NCI-H2081 (cell line): Measurements from ENCODE around the gene HOXB9.

Source experiments
- DNase-seq, 2 experiments: peaks; one replicate each; lab custom pipeline; 2025; lab: John Stamatoyannopoulos, UW

The HOXB9 gene

DNA sequence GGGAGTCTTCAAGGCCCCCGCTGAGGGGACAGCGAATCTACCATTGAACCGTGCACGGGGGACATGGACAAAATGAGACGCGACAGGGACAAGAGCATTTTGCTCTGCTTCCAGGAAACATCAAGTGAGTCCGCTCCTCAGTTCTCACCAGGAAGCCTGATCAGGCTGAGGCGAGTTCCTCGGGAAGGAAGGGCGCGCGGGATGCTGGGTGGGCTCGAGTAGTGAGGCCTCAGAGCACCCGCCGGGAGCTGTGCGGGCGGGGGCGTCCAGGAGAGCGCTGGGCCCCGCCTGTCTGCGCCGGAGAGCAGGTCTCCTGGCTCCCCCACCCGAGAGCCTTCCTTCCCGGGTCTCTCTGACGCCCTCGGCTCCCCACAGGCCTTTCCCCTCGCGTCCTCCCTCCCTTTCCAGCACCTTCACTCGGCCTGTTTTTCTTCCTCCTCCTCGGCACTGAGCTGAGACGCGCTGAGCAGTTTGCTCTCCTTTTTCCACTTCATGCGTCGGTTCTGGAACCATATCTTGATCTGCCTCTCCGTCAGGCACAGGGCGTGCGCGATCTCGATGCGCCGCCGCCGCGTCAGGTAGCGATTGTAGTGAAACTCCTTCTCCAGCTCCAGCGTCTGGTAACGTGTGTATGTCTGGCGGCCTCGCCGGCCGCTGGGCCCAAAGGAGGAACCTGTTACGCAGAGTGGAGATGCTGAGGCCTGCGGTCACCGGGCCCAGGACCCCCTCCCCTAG is 30.0 kb downstream of the HOXB9 start:
- peak in 1 of 2 experiments; percentile 26 for DNase-seq

GRCh38 chr17:48595278-48595999 is 30.7 kb downstream of the HOXB9 start:
- no peak for DNase-seq

- DNase-seq = no peak
Observed at GRCh38 chr17:48594538-48595277, 31.4 kb downstream of the HOXB9 start.

GRCh38 chr17:48593840-48594537 is 32.2 kb downstream of the HOXB9 start:
- DNase-seq = peak; percentile 95 to 98

DNA sequence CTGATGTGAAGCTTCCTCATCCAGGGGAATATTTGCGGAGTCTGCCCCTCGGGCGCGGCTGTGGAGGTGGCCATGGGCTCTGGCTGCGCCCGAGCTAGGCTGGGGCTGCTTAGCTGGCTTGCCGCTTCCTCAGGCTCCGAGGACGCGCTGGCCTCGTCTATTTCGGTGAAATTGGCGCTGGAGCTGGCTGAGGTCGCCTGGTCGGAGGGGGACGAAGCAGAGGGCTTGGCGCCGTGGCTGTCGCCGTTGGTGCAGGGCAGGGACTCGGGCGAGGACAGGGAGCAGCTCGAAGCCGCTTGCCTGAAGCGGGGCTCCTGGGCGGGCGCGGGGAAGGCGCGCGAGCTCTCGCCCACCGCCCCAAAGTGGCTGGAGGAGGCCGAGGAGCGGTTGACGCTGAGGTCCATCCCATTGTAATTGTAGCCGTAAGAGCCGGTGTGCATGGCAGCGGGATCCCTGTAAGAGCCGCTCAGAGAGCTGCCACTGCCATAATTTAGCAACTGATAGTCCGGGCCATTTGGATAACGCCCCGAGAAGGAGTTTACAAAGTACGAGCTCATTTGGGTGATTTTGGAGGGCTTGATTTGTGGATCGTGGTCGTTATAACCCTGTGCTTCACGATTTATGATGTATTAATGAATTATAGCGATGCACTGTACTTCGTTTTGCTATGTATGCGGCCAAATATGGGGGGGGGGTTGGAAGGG is 32.9 kb downstream of the HOXB9 start, which contains the start of gene HOXB5:
TSS of gene HOXB5 (minus strand) at position 654 of the 704 bp plus-strand sequence. CDS start at position 557, 97 bp downstream.
- peak in 1 of 2 experiments; percentile 55 for DNase-seq

- DNase-seq = no peak
Observed at GRCh38 chr17:48592577-48592976, 33.6 kb downstream of the HOXB9 start.

- no peak for DNase-seq
Observed at GRCh38 chr17:48592057-48592514, 34.1 kb downstream of the HOXB9 start.

DNA sequence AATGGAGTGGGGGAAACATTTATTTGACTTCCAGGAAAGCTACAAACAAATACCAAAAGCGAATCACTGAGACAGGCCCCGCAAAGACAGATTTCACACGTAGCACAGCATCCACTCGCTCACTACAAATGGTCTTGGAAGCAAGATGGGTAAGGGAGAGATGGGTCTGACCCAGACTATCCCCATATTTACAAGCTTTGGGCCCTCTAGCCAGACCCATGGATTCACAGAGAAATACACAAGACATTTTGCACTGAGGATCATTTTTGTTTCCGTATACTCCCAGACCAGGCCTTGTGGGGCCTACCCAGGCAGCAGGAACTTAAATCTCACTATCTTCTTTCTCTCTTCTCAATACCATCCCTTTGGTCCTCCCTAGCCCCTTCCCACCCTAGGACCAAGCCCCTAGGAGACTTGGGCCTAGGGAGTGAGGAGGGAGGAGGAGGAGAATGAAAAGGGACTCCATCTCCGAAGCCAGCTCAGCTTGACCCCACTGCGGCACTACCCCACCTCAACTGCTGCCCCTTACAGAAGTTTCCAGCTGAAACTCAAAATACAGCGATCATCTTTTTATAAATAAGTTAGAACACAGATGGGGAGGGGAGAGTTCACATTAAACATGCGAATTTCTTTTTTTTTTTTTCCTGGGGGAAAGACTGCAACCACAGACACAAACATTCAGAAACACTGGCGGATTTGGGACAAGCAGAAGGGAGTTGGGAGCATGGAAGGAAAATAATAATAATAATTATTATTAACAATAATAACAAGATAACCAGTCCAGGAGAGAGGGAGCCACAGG is 34.7 kb downstream of the HOXB9 start:
- no peak for DNase-seq

DNA sequence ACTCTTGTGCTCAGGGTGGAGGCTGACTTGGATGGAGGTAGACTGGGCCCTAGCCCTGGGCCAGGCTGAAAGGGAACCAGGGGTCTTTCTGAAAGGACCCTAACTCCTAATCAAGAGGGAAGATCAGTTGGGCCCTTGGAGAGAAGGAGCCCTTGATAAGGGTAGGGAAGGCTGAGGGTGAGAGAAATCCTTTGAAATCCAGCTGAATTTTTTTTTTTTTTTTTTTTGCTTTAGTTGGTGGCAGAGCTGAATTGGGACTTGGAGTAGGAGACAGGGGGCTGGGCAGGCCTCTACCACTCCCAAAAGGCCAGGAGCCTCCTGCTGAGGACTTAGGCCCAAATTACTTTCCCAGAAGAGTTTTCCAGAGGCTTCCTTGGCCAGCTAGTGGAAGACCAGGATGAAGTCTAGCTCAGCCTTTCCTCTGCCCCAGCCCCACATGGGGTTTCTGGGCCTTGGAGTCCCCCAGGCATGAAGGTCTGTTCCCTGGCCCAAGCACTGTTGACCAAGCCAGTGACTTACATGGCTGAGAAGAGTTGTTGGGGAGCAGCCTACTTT is 35.5 kb downstream of the HOXB9 start:
- no peak for DNase-seq

- DNase-seq = no peak
Observed at GRCh38 chr17:48589831-48590606, 36.1 kb downstream of the HOXB9 start, which contains the start of gene HOXB3. Gene HOXB3, minus strand, starts transcription at chr17:48590241. Its CDS starts 37,767 bp downstream, at chr17:48552474.

DNA sequence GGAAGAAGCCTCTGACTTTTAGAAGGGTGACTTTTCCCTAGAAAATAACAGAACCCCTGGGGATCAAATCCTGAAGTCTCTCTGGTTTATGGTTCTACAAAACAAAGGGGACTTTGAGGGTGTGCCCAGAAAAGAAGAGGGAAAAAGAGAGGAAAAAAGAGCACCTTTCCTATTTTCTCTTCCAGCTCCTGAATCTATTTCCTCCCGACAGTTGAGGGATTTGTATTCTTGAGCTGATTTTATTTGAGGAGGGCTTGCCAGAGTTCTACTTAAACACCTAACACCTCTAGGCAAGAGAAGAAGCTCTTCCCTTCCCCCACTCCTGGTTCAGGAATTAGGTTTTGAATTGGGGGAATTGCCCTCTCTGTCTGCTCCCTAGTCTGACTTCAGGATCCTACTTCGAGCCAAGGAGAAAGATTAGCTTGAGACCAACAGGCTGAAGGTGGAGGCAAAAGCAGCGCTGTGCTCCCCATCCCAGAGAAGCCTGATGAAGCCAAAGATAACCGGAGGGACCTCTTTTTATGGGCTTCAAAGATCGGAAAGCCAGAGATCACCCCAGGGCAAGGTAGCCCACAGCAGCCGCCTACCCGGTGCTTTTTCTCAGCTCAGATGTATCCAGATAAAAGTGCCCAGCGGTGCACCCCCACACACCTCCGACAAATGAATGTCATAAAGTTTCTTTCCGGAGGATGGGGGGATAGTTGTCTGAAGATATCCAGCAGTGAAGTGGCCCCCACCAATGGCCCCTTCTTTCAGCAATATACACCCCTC is 36.9 kb downstream of the HOXB9 start:
- DNase-seq = no peak

- DNase-seq = no peak
Observed at GRCh38 chr17:48588528-48588927, 37.6 kb downstream of the HOXB9 start.

- no peak for DNase-seq
Observed at GRCh38 chr17:48588074-48588415, 38.1 kb downstream of the HOXB9 start.

- DNase-seq = peak; percentile 76 to 92
Observed at GRCh38 chr17:48587276-48588073, 38.7 kb downstream of the HOXB9 start.

- peak in 1 of 2 experiments; percentile 54 for DNase-seq
Observed at GRCh38 chr17:48586355-48587258, 39.6 kb downstream of the HOXB9 start.

DNA sequence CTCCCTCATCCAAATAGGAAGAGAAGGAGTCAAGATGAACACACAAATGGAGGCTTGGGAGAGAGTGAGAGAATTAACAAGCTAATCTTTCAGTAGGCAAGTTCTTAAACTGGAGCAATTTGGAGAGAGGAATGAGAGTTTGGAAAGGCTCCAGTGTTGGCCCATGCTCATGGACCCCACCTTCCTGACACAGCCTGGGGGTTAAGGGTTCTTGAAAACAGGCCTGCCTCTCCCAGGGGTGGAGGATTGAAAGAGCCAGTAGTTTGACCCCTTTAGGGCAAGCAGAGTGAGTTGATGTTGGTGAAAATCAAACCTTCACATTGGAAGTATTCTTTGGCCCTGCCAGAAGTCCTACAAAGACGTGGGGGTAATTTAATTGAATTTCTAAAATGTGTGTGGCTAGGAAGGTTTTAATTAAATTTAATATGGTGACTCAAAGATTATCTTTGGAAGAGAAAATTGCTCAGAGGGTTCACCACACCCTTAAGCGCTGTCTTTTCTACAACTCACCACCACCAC is 41.9 kb downstream of the HOXB9 start:
- no peak for DNase-seq
